GOT3 (cell line): ENCODE measurements around the gene DECR2.
A peak's percentile ranks its signal among the peaks of the same experiment; 100 is the strongest.
"Not testable (repeated sequence)": the region's sequence is repeated elsewhere in the genome, so short reads cannot be mapped to it uniquely, and the experiment has no call there.

ENCODE experiments used
- DNase-seq: peaks from one replicate; lab custom pipeline; 2025; ENCODE audit warnings: mixed read lengths; lab: John Stamatoyannopoulos, UW

Gene DECR2

DNA sequence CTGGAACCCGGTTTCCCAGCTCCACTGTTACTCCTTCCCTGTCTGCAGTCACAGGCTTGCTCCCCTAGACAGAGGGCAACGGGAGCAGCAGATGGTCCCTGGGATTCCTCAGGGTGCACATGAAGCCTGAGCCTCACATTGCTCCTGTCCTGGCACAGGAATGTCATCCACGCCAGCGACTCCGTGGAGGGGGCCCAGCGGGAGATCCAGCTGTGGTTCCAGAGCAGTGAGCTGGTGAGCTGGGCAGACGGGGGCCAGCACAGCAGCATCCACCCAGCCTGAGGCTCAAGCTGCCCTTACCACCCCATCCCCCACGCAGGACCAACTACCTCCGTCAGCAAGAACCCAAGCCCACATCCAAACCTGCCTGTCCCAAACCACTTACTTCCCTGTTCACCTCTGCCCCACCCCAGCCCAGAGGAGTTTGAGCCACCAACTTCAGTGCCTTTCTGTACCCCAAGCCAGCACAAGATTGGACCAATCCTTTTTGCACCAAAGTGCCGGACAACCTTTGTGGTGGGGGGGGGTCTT is 1.6 kb upstream of the DECR2 start:
- DNase-seq = no peak

DNA sequence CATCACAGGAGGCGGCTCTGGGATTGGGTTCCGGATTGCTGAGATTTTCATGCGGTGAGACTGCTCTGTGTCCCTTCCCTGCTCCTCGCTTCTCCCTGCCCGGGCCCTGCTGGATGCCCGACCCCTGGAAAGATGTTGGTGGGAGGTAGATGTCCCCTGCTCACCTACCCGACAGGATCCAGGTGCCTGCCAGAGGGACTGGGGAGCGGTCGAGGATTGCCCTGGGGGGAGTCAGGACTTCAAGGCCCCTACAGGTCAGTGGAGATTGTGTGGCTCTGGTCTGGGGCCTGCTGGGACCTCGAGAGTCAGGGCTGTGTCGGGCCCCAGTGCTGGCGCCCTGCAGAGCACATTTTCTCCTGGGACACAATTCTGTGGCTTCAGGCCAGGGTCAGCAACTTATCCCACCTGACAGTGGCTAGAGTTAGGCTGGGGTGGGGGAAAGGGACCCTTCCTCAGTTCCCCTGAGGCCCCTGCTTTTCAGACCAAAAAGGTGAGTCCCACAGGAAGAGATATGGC is 3.3 kb downstream of the DECR2 start:
- no peak for DNase-seq

DNA sequence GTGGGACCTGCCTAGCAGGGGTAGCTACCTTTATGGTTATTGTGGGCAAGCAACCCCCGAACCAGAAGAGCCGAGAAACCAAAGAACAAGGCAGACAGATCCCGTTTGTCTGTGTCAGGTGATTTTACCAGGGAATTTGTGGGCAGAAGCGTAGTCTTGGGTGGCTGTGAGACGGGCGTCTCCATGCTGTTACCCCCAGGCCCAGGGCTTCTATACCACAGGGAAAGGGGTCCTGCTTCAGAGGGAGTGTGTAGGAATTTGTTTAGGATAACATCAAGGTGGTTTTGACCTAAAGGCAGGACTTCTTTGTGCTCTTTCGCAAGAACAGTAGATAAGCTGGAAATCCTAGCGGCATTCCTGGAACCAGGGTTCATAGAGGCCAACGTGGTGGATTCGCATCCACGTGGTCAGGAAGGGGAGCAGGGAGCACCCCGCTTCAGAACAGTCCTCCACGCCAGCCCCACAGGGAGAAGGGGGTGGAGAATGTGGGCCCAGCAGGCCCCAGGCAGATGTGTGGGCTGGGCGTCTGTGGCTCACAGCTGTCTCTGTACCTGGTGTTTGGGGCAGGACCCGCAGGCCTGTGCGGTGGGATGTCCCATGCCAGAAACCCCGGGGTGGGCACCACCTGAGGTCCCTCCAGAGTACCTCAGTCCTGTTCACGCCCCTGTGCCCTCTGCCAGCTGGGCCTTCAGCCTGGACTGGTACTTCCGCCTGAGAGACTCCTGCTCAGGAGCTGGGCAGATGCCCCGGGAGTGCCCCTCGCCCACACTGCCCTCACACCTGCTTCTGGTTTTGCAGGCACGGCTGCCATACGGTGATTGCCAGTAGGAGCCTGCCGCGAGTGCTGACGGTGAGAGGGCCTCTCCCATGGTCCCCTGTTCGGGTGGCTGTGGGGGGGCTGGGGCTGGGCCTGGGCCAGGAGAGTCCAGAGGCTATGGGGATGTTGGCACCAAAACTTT is 4.1 kb downstream of the DECR2 start:
- no peak for DNase-seq

DNA sequence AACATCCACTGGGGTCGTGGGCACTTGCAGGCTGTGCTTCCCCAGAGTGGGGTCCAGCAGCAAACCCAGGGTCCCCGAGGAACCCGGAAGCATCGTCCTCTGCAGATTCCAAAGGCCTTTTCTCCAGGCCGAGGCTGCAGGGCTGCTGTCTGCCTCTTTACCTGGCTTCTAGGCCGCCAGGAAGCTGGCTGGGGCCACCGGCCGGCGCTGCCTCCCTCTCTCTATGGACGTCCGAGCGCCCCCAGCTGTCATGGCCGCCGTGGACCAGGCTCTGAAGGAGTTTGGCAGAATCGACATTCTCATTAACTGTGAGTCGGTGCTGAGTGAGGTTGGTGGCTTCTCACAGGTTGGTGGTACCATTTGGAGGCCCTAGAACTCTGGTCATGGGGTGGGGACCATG is 5.6 kb downstream of the DECR2 start:
- DNase-seq = no peak

DNA sequence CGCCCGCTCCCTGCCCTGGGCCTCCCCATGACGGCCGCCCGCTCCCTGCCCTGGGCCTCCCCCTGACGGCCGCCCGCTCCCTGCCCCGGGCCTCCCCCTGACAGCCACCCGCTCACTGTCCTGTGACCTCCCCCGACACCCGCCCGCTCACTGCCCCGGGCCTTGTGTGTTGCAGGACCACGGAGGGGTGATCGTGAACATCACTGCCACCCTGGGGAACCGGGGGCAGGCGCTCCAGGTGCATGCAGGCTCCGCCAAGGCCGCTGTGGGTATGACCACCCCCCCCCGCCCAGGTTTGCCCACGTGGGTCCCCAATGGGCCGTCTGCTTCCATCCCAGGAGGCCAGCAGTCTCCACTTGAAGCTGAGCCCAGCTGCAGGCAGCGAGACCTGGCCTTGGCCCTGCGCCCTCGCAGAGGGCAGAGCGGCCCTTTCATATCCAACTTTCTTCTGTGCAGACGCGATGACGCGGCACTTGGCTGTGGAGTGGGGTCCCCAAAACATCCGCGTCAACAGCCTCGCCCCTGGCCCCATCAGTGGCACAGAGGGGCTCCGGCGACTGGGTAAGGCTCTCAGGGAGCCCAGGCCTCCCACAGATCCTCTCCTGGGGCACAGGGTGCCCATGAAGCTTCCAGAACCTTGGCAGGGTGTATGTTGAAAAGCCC is 9.0 kb downstream of the DECR2 start:
- DNase-seq = no peak

DNA sequence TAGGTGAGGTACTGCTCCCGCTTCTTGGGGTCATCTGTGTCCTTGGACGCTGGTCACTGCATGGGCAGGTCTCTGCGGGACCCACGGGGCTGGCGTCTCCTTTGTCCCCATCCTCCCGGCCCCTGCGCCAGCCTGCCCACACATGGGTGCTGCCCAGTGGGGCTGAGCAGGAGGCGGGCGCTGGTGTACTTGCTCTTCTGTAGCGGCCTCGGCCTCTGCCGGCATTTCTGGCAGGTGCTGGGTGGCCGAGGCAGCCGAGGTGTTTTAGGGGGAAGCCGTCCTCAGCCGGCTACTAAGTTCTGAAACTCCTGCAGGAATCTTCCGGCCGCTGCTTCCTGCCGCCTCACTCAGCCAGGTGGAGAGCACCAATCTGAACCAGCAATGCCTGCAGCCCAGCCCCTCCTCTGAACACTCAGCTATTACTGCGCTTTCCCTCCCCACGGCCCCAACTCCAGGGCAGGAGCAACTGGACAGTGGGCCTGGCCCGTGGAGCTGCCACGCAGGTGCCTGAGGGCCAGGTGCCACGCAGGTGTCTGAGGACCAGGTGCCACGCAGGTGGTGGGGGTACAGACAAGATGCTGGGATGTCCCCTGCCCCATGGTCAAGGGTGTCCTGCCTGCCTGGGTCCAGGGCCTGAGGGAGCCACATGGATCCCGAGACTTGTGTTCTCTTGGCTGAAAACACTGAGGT is 10.0 kb downstream of the DECR2 start:
- DNase-seq = no peak

DNA sequence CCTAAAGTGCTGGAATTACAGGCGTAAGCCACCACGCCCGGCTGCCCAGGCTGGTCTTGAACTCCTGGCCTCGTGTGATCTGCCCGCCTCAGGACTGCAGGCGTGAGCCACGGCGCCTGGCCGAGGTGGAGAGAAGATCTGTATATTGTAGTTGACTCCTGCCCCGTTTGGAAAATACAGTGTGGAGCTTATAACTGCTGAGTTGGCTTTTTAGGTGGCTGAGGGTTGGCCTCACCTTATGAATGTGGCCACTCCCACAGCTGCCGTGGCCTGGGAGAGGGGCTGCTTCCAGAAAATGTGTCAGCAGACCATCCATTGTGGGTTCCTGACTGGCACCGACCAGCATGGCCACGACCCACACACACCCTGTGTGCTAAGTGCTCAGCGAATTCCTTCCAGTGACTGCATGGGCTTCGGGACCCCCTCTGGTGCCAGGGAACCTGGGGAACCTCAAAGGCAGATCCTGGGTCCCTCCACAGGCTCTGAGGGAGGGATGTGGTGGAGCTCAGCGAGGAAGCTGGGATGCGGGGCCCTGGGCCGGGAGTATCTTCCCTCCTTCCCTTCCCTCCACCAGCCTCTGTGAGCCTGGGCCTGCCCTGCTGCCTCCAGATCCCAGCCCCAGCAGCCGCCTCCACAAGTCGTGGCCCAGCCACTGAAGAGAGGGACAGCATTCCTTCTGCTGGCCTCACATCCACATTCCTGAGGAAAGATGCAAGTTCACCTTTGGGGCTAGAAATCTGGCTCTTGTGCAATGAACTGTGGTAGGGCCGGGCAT is 12.9 kb downstream of the DECR2 start:
- DNase-seq = no peak

DNA sequence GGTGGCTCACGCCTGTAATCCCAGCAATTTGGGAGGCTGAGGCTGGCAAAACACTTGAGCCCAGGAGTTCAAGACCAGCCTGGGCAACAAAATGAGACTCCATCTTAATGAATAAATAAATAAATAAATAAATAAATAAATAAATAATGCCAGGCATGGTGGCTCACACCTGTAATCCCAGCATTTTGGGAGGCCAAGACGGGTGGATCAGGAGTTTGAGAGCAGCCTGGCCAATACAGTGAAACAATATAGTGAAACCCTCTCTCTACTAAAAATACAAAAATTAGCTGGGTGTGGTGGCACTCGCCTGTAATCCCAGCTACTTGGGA is 13.4 kb downstream of the DECR2 start:
- not testable (repeated sequence) for DNase-seq

DNA sequence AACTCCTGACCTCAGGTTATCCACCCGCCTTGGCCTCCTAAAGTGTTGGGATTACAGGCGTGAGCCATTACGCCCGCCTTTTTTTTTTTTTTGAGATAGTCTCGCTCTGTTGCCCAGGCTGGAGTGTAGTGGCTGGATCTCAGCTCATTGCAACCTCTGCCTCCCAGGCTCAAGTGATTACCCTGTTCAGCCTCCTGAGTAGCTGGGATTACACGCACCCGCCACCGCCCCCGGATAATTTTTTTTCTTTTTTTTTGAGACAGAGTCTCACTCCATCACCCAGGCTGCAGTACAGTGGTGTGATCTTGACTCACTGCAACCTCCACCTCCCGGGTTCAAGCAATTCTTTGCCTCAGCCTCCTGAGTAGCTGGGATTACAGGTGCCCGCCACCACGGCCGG is 20.5 kb downstream of the DECR2 start:
- DNase-seq = not testable (repeated sequence)

DNA sequence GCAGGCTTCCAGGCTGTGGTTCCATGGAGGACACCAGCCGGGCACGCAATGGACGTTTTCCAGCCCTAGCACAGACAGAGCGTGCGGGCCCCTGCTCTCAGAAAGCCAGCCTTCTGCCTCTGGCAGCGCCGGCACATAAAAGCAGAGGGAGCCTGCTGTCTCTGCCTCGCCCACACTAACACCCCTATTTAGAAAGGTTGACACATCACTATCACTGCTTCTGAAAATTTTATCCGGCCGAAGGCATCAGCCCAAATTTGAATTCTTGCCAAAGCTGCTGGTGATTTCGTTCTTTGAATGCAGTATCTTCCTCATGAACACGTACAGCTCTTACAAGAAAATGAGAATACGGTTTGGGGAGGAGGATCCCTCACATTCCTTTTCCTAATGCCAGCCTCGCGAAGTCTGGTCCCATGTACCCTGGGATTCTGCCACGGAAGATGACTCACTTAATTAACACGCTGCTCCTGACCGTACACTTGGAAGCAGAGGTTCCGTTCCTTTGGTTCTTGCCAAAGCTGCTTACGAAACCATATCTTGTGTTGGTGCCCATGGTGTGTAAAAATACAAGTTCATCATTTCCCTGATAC is 22.4 kb downstream of the DECR2 start:
- DNase-seq = peak; percentile 57

DNA sequence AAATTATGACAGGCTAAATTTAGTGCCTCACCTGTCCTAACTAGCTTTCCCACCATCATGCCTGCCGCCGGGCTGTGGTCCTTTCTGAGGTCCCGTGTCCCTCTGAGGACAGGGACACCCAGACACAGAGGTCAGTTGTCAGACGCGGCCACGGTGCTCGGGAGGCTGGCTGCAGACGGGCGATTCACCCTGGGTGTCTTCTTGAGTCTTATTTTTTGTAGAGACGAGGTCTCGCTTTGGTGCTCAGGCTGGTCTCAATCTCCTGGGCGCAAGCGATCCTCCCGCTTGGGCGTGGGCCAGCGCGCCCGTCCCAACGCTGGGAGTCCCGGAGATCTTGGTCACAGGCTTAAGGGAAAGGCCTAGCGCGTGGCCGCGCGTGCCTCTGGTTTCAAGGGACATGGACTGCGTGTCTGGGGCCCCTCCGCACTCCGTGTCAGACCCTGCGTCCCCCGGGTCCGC is 23.0 kb downstream of the DECR2 start:
- no peak for DNase-seq

DNA sequence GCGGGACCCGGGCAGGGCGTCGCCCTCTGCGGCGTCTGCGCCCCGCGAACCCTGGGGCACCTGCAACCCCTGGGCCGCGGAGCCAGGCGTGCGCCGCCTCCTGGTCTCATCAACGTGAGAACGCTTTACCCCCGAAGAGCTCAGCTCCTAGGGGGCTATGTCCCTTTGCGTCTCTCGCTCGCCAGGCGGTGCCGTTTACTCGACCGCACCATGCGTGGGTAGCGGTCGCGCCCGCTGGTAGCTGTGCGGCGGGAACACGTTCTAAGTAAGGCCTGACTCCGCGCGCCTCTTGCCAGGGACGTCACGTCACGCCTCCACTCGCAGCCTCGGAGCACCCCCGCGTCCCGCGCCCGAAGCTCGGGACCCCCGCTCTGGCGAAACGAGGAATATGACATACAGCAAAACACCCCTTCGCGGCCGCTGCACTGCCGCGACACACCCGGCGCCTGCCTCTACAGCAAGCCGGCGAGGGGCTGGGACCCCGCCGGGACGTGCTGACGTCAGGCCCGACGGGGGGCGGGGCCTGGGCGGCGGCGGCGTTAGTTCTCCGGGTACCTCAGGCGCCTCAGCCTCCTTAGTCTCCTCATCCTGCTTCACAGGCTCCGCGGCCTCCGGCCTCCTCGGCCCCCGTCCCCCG is 23.5 kb downstream of the DECR2 start, which contains the start of gene RAB11FIP3:
Gene RAB11FIP3 (plus strand): TSS at position 568 of the 637 bp plus-strand sequence. CDS start 358 bp downstream, outside the sequence.
- peak; percentile 16 for DNase-seq

DNA sequence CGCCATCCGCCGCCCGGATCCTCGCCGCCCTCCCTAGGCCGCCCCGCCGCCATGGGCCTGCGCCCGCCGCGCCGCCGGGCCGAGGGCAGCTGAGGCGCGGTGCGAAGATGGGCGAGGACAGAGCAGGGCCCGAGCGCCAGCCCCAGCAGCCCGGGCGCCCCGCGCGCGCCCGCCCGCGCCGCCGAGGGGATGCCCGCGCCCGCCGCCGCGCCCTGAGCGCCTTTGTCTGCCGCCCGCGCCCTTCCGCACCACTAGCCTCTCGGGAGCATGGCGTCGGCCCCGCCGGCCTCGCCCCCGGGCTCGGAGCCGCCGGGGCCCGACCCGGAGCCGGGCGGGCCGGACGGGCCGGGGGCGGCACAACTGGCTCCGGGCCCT is 24.0 kb downstream of the DECR2 start:
- DNase-seq = no peak

DNA sequence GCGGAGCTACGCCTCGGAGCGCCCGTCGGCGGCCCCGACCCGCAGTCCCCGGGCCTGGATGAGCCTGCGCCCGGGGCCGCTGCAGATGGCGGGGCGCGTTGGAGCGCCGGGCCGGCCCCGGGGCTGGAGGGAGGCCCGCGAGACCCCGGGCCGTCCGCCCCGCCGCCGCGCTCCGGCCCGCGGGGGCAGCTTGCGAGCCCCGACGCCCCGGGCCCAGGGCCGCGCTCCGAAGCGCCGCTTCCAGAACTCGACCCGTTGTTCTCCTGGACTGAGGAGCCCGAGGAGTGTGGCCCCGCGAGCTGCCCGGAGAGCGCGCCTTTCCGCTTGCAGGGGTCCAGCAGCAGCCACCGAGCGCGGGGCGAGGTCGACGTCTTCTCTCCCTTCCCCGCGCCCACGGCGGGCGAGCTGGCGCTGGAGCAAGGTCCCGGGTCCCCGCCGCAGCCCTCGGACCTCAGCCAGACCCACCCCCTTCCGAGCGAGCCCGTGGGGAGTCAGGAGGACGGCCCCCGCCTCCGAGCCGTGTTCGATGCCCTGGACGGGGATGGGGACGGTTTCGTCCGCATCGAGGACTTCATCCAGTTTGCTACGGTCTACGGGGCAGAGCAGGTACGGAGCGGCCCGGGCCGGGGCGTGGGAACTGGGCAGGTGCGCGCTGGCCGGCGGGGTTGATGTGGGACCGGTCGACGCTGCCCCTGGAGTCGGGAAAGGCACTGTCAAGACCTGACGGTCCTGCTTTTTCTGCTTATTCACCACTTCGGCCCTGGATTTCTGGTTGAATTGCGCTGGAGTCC is 24.6 kb downstream of the DECR2 start:
- DNase-seq = no peak

DNA sequence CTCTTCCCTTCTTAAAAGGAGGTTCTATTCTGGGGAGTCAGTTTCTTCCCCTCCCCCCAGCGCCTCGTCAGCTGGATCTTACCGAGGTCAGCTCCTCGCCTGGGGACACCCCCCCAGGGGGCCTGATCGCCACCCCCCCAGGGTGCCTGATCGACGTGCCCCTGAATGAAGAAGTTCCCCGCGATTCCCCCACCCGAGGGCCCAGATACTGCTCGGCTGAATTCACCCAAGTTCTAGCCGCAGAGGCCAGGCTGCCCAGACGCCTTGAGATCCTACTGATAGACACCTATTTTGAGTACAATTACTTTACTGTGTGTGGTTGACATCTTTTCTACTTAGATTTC is 25.2 kb downstream of the DECR2 start:
- DNase-seq = no peak

DNA sequence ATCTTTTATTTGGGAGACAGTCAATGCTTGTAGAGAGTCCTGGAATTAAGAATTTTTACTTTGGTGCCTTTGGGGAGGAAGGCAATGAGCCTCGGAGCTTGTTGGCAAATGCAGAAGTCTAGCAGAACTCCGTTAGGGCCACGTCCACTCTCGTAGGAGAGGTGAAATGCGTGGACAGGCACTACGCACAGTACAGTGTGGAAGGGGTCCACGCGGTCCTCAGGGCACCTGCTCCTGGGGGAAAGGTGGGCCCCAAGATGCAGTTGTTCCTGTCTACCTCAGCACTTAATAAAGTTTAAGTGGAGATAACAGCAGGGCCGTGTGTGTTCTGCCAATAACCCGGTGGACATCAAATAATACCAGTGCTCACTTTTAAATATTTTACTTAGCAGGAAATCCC is 25.6 kb downstream of the DECR2 start:
- DNase-seq = no peak

DNA sequence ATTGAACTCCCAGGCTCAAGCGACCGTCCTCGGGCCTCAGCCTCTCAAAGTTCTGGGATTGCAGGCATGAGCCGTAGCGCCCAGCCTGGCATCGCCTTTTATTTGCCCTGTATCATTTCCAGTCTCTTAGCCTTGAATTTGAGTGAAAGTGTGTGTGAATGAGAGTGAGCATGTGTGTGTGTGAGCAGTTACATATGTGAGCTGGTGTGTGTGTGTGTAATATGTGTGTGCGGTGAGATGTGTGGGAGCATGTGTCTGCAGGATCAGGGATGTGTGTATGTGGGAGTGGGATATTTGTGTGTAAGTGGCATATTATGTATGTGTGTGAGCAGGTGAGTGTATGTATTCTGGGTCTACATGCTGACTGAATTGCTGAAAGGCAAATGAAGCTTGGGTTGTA is 29.2 kb downstream of the DECR2 start:
- DNase-seq = no peak

DNA sequence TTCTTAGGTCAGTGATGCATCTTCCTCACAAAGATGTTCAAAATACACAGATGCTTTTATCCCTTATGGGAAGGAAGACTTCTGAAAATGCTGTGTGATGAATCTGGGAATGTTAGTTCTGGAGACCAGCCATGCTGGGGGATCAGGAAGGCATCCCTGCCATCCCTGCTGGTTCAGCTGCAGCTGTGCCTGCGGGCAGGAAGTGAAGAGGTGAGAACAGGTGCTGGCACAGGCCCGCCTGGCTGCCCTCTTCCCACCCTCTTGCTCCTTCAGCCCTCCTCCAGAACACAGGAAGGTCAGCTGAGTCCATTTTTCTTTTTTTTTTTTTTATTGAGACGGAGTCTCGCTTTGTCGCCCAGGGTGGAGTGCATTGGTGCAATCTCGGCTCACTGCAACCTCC is 38.9 kb downstream of the DECR2 start:
- no peak for DNase-seq

DNA sequence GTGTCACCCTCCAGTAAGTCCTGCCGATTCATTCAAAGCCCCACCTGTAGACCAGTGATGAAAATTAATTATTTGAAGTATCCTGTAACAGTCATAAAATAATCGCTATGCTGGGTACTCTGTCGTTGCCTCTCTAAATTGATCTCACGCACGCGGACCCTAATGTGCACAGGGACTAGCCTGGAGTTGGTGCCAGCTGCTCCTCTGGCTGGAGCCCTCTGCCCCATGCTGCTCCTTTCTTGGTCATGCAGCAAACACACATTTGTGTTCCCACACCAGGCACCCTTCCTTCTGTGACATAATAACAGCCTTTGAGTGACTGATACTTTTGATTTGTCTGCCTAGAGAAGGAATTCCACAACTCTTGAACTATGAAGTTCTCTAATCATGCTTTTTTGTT is 39.8 kb downstream of the DECR2 start:
- no peak for DNase-seq

DNA sequence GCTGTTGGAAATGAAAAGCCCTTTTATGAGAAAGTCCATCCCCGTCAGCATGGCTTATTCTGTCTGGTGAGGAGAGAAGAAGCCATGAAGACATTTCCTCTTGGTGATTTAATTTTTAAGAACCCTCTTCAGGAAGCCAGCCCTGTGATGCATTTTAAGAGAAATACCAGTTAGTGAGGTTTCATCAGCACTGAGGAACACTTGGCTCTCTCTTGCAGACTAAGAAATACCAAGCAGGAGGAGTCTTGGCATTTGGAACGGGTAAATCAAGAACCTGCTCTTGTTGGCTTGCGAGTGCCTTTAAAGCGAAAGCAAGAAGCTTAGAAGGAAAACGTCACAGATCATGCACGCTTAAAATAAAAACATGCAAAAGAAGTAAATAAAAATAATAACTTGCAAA is 41.3 kb downstream of the DECR2 start:
- DNase-seq = no peak
